Activated CD8-positive, alpha-beta memory T cell treated with anti-CD3 and anti-CD28 coated beads, Interleukin-2, amount 50 U/mL, for 48 hours (primary cell): Measurements from ENCODE around the gene CAMK2G.

Source experiments
- DNase-seq: peaks from one replicate; pipeline ENCODE4 v3.0.0-alpha.2; 2020

The CAMK2G gene

GRCh38 chr10:73762915-73763314, 111.4 kb downstream of the CAMK2G start:
- no peak for DNase-seq
